Measurements from ENCODE around the gene M1AP.

M1AP gene

GRCh38 chr2:74646834-74647482 is 1.2 kb downstream of the M1AP start:
- Histone ChIP-seq H3K4me2 (ENCODE audit: insufficient read depth, low read length, poor library complexity, severe bottlenecking) (no peak overlapping the region), H2BK120ac (ENCODE audit: low read depth, low read length) (no peak overlapping the region), H3K79me1 (ENCODE audit: low read depth, low read length) (no peaks in the 10 kb centered on the region), H3K4ac (ENCODE audit: low read length) (no peak overlapping the region), H3K27me3 (ENCODE audit: control insufficient read depth in 3 of 3, insufficient read depth in 3 of 3, low read depth in 1 of 3, low read length in 3 of 3) (peaks cover 5 to 13% (median 12%) of the 10 kb centered on the region in 3 experiments), H2BK5ac (ENCODE audit: low read length) (no peak overlapping the region), H3K9me3 (replicated peaks in 1 of 2; ENCODE audit: control insufficient read depth in 2 of 2, insufficient read depth in 1 of 2, low read depth in 1 of 2, low read length in 2 of 2) (peaks cover 4% of the 10 kb centered on the region in 2 donors), H2BK12ac (ENCODE audit: low read length) (no peak overlapping the region), H2BK15ac (ENCODE audit: low read length) (no peak overlapping the region), H3K14ac (ENCODE audit: low read length) (no peak overlapping the region), H4K91ac (ENCODE audit: low read depth, low read length, poor library complexity) (no peak overlapping the region), H3K4me1 (ENCODE audit: control insufficient read depth in 2 of 2, insufficient read depth in 1 of 2, low read depth in 1 of 2, low read length in 2 of 2) (peaks cover 0 to 6% of the 10 kb centered on the region in 2 donors), H4K8ac (ENCODE audit: low read depth, low read length) (no peak overlapping the region), H2AFZ (ENCODE audit: low read length) (peak overlapping the region; percentile 58), H3K36me3 (replicated peaks in 1 of 2; ENCODE audit: control insufficient read depth in 2 of 2, insufficient read depth in 2 of 2, low read length in 2 of 2) (no peaks in the 10 kb centered on the region), H3K23ac (ENCODE audit: low read depth, low read length, poor library complexity) (no peak overlapping the region), H2AK5ac (ENCODE audit: low read depth, low read length) (no peak overlapping the region), H3K9ac (ENCODE audit: low read depth, low read length, poor library complexity) (no peak overlapping the region), H3K18ac (ENCODE audit: low read length) (no peak overlapping the region), H3K27ac (replicated peaks; ENCODE audit: low read length) (no peak overlapping the region), H3K4me3 (ENCODE audit: low read length in 2 of 2) (no peak overlapping the region)
- no peak for DNase-seq (ENCODE audit: low spot score)
- no CpG with 5 or more reads among the region's 13 CpGs for WGBS, 2 donors (ENCODE audit: extremely low coverage in 2 of 2, insufficient read length in 2 of 2, insufficient replicate concordance in 1 of 2)

DNA sequence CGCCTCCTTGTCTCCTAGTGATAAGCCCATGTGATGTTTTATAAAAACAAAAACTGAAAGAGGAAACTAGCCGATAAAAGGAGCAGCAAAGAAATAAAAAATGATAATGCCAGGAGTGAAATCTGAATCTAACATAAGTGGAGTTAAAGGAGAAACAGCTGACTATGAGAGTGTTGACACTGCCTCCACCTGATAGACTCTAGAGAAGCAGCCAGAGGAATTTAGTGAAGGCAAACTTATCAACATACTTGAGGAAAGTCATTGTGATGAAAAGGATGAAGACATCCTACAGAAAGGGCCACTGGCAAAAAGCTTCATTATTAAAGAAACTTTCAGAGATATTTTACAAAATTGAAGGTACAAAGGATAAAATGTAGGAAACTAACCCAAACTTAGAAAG is 1.9 kb downstream of the M1AP start:
- H3K27me3 ChIP-seq (ENCODE audit: control insufficient read depth in 3 of 3, insufficient read depth in 3 of 3, low read depth in 1 of 3, low read length in 3 of 3), result peaks cover 5 to 13% (median 12%) of the 10 kb centered on the region in 3 experiments
- H3K4me1 ChIP-seq (ENCODE audit: control insufficient read depth in 2 of 2, insufficient read depth in 1 of 2, low read depth in 1 of 2, low read length in 2 of 2), result peaks cover 0 to 6% of the 10 kb centered on the region in 2 donors
- H4K8ac ChIP-seq (ENCODE audit: low read depth, low read length), result no peak overlapping the region
- H3K4me2 ChIP-seq (ENCODE audit: insufficient read depth, low read length, poor library complexity, severe bottlenecking), result no peak overlapping the region
- H3K9ac ChIP-seq (ENCODE audit: low read depth, low read length, poor library complexity), result no peak overlapping the region
- no peak overlapping the region for H3K14ac ChIP-seq (ENCODE audit: low read length)
- no peak overlapping the region for H3K23ac ChIP-seq (ENCODE audit: low read depth, low read length, poor library complexity)
- H3K4me3 ChIP-seq (ENCODE audit: low read length in 2 of 2), result no peak overlapping the region
- no peak overlapping the region for H2BK120ac ChIP-seq (ENCODE audit: low read depth, low read length)
- no peaks in the 10 kb centered on the region for H3K79me1 ChIP-seq (ENCODE audit: low read depth, low read length)
- no peak overlapping the region for H2BK15ac ChIP-seq (ENCODE audit: low read length)
- no peak overlapping the region for H2AK5ac ChIP-seq (ENCODE audit: low read depth, low read length)
- no peak overlapping the region for H2BK5ac ChIP-seq (ENCODE audit: low read length)
- no peak overlapping the region for H3K18ac ChIP-seq (ENCODE audit: low read length)
- no CpG with 5 or more reads among the region's 2 CpGs for WGBS, 2 donors (ENCODE audit: extremely low coverage in 2 of 2, insufficient read length in 2 of 2, insufficient replicate concordance in 1 of 2)
- H2AFZ ChIP-seq (ENCODE audit: low read length), result no peak overlapping the region
- H3K27ac ChIP-seq (replicated peaks; ENCODE audit: low read length), result no peak overlapping the region
- no peak overlapping the region for H2BK12ac ChIP-seq (ENCODE audit: low read length)
- no peak overlapping the region for H3K4ac ChIP-seq (ENCODE audit: low read length)
- peaks cover 4% of the 10 kb centered on the region in 2 donors for H3K9me3 ChIP-seq (replicated peaks in 1 of 2; ENCODE audit: control insufficient read depth in 2 of 2, insufficient read depth in 1 of 2, low read depth in 1 of 2, low read length in 2 of 2)
- no peaks in the 10 kb centered on the region for H3K36me3 ChIP-seq (replicated peaks in 1 of 2; ENCODE audit: control insufficient read depth in 2 of 2, insufficient read depth in 2 of 2, low read length in 2 of 2)
- DNase-seq (ENCODE audit: low spot score), result no peak
- no peak overlapping the region for H4K91ac ChIP-seq (ENCODE audit: low read depth, low read length, poor library complexity)

GRCh38 chr2:74645344-74645743 is 2.8 kb downstream of the M1AP start:
- Histone ChIP-seq H3K36me3 (replicated peaks in 1 of 2; ENCODE audit: control insufficient read depth in 2 of 2, insufficient read depth in 2 of 2, low read length in 2 of 2) (no peaks in the 10 kb centered on the region), H3K4me2 (ENCODE audit: insufficient read depth, low read length, poor library complexity, severe bottlenecking) (no peak overlapping the region), H3K4me1 (ENCODE audit: control insufficient read depth in 2 of 2, insufficient read depth in 1 of 2, low read depth in 1 of 2, low read length in 2 of 2) (peaks cover 0 to 6% of the 10 kb centered on the region in 2 donors), H3K9ac (ENCODE audit: low read depth, low read length, poor library complexity) (no peak overlapping the region), H4K8ac (ENCODE audit: low read depth, low read length) (no peak overlapping the region), H3K14ac (ENCODE audit: low read length) (no peak overlapping the region), H3K4ac (ENCODE audit: low read length) (no peak overlapping the region), H3K23ac (ENCODE audit: low read depth, low read length, poor library complexity) (no peak overlapping the region), H4K91ac (ENCODE audit: low read depth, low read length, poor library complexity) (no peak overlapping the region), H2AFZ (ENCODE audit: low read length) (no peak overlapping the region), H3K4me3 (ENCODE audit: low read length in 2 of 2) (no peak overlapping the region), H2BK12ac (ENCODE audit: low read length) (no peak overlapping the region), H3K79me1 (ENCODE audit: low read depth, low read length) (no peaks in the 10 kb centered on the region), H2AK5ac (ENCODE audit: low read depth, low read length) (no peak overlapping the region), H2BK120ac (ENCODE audit: low read depth, low read length) (no peak overlapping the region), H3K27ac (replicated peaks; ENCODE audit: low read length) (no peak overlapping the region), H2BK15ac (ENCODE audit: low read length) (no peak overlapping the region), H2BK5ac (ENCODE audit: low read length) (no peak overlapping the region), H3K18ac (ENCODE audit: low read length) (no peak overlapping the region), H3K9me3 (replicated peaks in 1 of 2; ENCODE audit: control insufficient read depth in 2 of 2, insufficient read depth in 1 of 2, low read depth in 1 of 2, low read length in 2 of 2) (peaks cover 4% of the 10 kb centered on the region in 2 donors), H3K27me3 (ENCODE audit: control insufficient read depth in 3 of 3, insufficient read depth in 3 of 3, low read depth in 1 of 3, low read length in 3 of 3) (peaks cover 4 to 12% (median 5%) of the 10 kb centered on the region in 3 experiments)
- no peak for DNase-seq (ENCODE audit: low spot score)
- no CpG with 5 or more reads among the region's 4 CpGs for WGBS, 2 donors (ENCODE audit: extremely low coverage in 2 of 2, insufficient read length in 2 of 2, insufficient replicate concordance in 1 of 2)

DNA sequence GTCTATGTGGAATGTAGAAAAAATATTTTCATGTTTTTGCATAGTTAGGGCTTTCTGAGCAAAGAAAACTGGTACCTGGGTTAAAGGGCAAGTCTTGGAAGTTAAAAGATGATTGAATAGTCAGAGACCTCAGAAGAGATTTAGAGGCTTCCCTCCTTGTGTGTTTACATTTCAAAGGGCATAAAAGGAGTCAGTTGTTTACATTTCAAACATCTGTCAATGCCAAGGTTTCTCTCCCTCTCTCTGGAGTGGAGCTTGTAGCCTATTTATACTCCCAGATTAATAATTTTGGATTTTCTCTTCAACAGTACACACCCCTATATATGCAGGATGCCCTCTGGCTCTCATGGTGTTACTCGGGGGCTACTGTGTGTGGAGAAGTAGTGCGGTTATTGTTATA is 8.6 kb downstream of the M1AP start:
- H2BK120ac ChIP-seq (ENCODE audit: low read depth, low read length), result no peak overlapping the region
- no peaks in the 10 kb centered on the region for H3K79me1 ChIP-seq (ENCODE audit: low read depth, low read length)
- H3K14ac ChIP-seq (ENCODE audit: low read length), result no peak overlapping the region

More for the DNA sequence above, 8.6 kb downstream of the M1AP start:
- H3K36me3 ChIP-seq (replicated peaks in 1 of 2; ENCODE audit: control insufficient read depth in 2 of 2, insufficient read depth in 2 of 2, low read length in 2 of 2), result no peaks in the 10 kb centered on the region
- no peak overlapping the region for H3K27ac ChIP-seq (replicated peaks; ENCODE audit: low read length)
- H3K9me3 ChIP-seq (replicated peaks in 1 of 2; ENCODE audit: control insufficient read depth in 2 of 2, insufficient read depth in 1 of 2, low read depth in 1 of 2, low read length in 2 of 2), result no peaks in the 10 kb centered on the region
- H3K9ac ChIP-seq (ENCODE audit: low read depth, low read length, poor library complexity), result no peak overlapping the region
- H3K4ac ChIP-seq (ENCODE audit: low read length), result no peak overlapping the region
- no peak overlapping the region for H4K8ac ChIP-seq (ENCODE audit: low read depth, low read length)
- H2BK5ac ChIP-seq (ENCODE audit: low read length), result no peak overlapping the region
- no peak overlapping the region for H2BK12ac ChIP-seq (ENCODE audit: low read length)
- WGBS, 2 donors (ENCODE audit: extremely low coverage in 2 of 2, insufficient read length in 2 of 2, insufficient replicate concordance in 1 of 2), result no CpG with 5 or more reads among the region's 2 CpGs
- peaks cover 0 to 20% (median 0%) of the 10 kb centered on the region in 3 experiments for H3K27me3 ChIP-seq (ENCODE audit: control insufficient read depth in 3 of 3, insufficient read depth in 3 of 3, low read depth in 1 of 3, low read length in 3 of 3)
- H3K23ac ChIP-seq (ENCODE audit: low read depth, low read length, poor library complexity), result no peak overlapping the region
- H2BK15ac ChIP-seq (ENCODE audit: low read length), result no peak overlapping the region
- DNase-seq (ENCODE audit: low spot score), result no peak
- H3K4me2 ChIP-seq (ENCODE audit: insufficient read depth, low read length, poor library complexity, severe bottlenecking), result no peak overlapping the region
- H3K4me1 ChIP-seq (ENCODE audit: control insufficient read depth in 2 of 2, insufficient read depth in 1 of 2, low read depth in 1 of 2, low read length in 2 of 2), result no peaks in the 10 kb centered on the region
- H4K91ac ChIP-seq (ENCODE audit: low read depth, low read length, poor library complexity), result no peak overlapping the region
- no peak overlapping the region for H3K4me3 ChIP-seq (ENCODE audit: low read length in 2 of 2)
- H2AK5ac ChIP-seq (ENCODE audit: low read depth, low read length), result no peak overlapping the region
- no peak overlapping the region for H2AFZ ChIP-seq (ENCODE audit: low read length)
- no peak overlapping the region for H3K18ac ChIP-seq (ENCODE audit: low read length)

All from neuronal stem cell (in vitro differentiated cells).